Mononuclear cell (primary cell): ENCODE results near the gene PARD3B. TPM values are rescaled to one million over a fixed set of nuclear protein-coding genes. Genes with fewer than 3 reads are reported as not detected.

ENCODE experiments used
- H3K27me3 ChIP-seq: 2 replicates; pipeline ENCODE4 v1.6.0; 2011; ENCODE audit warnings: low read length, control low read depth; ENCODE audit not compliant: insufficient read depth
- H3K4me1 ChIP-seq: 2 replicates; pipeline ENCODE4 v1.5.1; 2011; ENCODE audit warnings: mild to moderate bottlenecking, low read length, control low read depth; ENCODE audit not compliant: insufficient read depth
- H3K4me3 ChIP-seq: 2 replicates; pipeline ENCODE4 v1.5.1; 2011; ENCODE audit warnings: mild to moderate bottlenecking, low read length, moderate library complexity
- H3K9me3 ChIP-seq: 2 replicates; pipeline ENCODE4 v1.5.1; 2011; ENCODE audit warnings: low read depth, mild to moderate bottlenecking, control low read depth, low read length
- total RNA-seq: library from RNA; depleted of rRNA; stranded (reverse); fragments of >200 nt; gene quantifications from one replicate; pipeline ENCODE4 v1.2.3, GENCODE V29; 2012

PARD3B gene
- total RNA-seq, 1 donor = 0.94 TPM

- Histone ChIP-seq H3K4me1 (no peaks in the 10 kb centered on the region), H3K9me3 (no peaks in the 10 kb centered on the region), H3K4me3 (no peak overlapping the region), H3K27me3 (no peaks in the 10 kb centered on the region)
These were observed 965.1 kb downstream of the PARD3B start for GRCh38 chr2:205510345-205510744.

DNA sequence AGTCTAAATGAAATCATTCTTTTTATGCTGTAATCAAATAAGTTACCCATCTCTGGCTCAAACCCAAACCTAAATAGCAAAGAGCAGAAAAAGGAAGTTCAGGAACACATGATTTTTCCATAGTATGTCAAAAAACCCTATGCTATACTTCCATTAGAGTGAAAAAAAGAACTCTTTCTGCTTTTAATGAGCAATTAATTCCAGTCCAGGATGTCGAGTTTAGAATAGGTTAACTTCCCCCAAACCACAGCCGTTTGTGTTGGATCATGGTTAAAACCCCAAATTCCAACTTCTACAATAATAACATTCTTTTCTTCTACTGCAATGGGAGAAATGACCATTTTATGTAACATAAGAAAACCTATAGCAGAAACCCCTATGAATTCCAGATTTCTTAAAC lies 965.9 kb downstream of the PARD3B start:
- Histone ChIP-seq H3K4me3 (no peak overlapping the region), H3K4me1 (no peaks in the 10 kb centered on the region), H3K27me3 (no peaks in the 10 kb centered on the region), H3K9me3 (no peaks in the 10 kb centered on the region)

DNA sequence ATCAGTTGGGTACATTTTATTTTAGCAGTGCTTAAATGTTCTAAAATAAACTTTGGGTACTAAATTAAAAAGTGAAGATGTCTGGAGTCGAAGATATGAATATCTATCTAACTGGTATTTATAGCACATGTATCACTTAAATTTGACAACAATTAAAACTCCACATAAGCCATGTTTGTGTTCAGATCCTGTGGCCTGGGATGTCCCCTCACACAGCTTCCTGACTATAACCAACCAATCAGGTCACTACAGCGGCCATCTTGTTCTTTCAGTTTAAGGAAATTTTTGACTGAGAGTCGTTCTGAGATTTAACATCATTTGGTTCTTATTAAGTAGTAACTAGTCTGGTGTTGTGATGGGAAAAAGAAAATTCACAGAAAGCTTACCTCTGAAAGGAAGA lies 966.4 kb downstream of the PARD3B start:
- Histone ChIP-seq H3K4me3 (no peak overlapping the region), H3K4me1 (no peaks in the 10 kb centered on the region), H3K9me3 (no peaks in the 10 kb centered on the region), H3K27me3 (no peaks in the 10 kb centered on the region)

- H3K4me3 ChIP-seq = no peak overlapping the region
- peaks cover 5% of the 10 kb centered on the region for H3K4me1 ChIP-seq
- peaks cover 10% of the 10 kb centered on the region for H3K9me3 ChIP-seq
These were observed 975.0 kb downstream of the PARD3B start for GRCh38 chr2:205520311-205520710.

DNA sequence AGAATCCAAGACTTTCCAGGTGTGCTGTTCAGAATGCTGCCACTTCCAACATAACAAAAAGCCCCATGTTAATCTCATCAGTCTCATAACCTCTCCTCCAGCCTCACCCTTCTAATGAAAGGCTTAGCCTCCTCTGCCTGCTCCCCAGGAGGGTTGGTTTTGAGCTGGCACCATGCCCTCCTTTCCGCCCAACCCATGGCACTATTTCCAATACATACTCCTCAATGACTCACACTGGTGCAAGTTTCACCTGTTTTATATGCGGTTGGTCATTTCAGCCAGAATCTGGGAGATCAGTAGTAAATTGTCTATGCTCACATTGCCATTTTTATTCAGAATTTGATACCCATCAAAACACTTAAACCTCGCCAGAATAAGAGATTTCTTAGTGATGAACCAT lies 979.4 kb downstream of the PARD3B start:
- Histone ChIP-seq H3K4me1 (peaks cover 5% of the 10 kb centered on the region), H3K9me3 (no peaks in the 10 kb centered on the region), H3K4me3 (no peak overlapping the region), H3K27me3 (no peaks in the 10 kb centered on the region)

More at GRCh38 chr2:205520311-205520710, 975.0 kb downstream of the PARD3B start:
- no peaks in the 10 kb centered on the region for H3K27me3 ChIP-seq

DNA sequence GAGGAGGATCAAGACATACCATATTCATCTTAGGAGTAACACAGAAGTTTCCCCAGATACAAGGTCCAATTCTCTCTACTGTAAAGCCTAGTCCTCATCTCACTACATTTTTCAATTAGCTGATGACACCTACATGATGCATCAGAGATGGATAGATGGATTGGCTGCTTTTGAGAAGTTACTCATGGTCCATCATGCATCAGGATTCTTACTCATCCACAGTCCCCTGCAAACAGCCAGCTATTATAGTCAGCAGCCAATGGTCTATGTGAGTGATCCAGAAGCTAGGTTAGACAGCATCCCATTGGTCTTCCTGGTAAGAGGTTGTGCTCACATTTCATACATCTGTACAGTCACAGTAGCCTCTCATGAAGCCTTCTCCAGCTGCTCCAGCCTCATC lies 982.5 kb downstream of the PARD3B start:
- Histone ChIP-seq H3K4me3 (no peak overlapping the region), H3K9me3 (no peaks in the 10 kb centered on the region), H3K27me3 (no peaks in the 10 kb centered on the region), H3K4me1 (no peaks in the 10 kb centered on the region)

GRCh38 chr2:205531072-205531471 lies 985.8 kb downstream of the PARD3B start:
- no peaks in the 10 kb centered on the region for H3K9me3 ChIP-seq
- no peaks in the 10 kb centered on the region for H3K4me1 ChIP-seq
- H3K4me3 ChIP-seq = no peak overlapping the region
- no peaks in the 10 kb centered on the region for H3K27me3 ChIP-seq

GRCh38 chr2:205531489-205532148 lies 986.3 kb downstream of the PARD3B start:
- H3K9me3 ChIP-seq = no peaks in the 10 kb centered on the region
- H3K27me3 ChIP-seq = no peaks in the 10 kb centered on the region
- no peak overlapping the region for H3K4me3 ChIP-seq
- H3K4me1 ChIP-seq = no peaks in the 10 kb centered on the region

DNA sequence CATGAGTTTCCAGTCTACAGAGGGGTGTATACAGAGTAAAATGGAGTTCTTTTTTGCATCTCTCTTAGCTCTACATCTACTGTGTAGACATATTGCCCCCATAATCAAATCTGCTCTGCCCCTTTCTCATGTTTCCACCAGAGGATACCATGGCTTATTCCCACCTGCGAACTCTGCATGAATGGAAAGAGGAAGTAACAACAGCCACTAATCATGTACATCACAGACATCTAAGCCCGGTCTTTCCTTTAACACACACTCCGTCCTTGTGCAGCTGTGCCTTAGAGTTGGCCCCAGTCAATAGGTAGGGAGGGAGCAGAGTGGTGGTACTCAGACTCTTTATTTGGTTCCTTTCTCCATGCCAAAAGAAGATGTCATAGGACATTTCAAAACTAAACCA lies 989.7 kb downstream of the PARD3B start:
- H3K27me3 ChIP-seq = no peaks in the 10 kb centered on the region
- peaks cover 10% of the 10 kb centered on the region for H3K4me1 ChIP-seq

DNA sequence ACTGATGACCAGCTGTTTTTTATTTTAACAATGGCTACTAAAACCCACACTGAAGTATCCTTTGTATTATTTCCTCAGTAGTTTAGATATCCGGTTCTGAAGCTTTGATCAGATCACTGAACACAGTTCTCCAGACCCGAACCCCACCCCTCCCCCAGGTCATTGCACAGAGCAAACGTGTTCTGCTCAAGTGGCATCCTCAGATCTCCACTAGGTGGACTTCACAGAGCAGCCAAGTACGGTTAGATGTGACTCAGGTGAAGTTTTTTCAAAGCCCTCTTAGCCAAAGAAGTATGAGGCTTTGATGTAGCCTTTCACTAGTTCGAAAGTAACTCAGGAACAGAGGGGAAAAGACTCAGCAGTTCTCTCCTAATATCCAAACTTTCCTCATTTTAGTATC lies 994.3 kb downstream of the PARD3B start:
- Histone ChIP-seq H3K27me3 (no peaks in the 10 kb centered on the region), H3K4me3 (no peak overlapping the region), H3K9me3 (no peaks in the 10 kb centered on the region), H3K4me1 (peaks cover 27% of the 10 kb centered on the region)

More for the DNA sequence above, 989.7 kb downstream of the PARD3B start:
- H3K4me3 ChIP-seq = no peak overlapping the region
- no peaks in the 10 kb centered on the region for H3K9me3 ChIP-seq

- H3K4me3 ChIP-seq = no peak overlapping the region
- H3K27me3 ChIP-seq = no peaks in the 10 kb centered on the region
- H3K9me3 ChIP-seq = no peaks in the 10 kb centered on the region
- peaks cover 31% of the 10 kb centered on the region for H3K4me1 ChIP-seq
These were observed 994.8 kb downstream of the PARD3B start for GRCh38 chr2:205540036-205540435.

DNA sequence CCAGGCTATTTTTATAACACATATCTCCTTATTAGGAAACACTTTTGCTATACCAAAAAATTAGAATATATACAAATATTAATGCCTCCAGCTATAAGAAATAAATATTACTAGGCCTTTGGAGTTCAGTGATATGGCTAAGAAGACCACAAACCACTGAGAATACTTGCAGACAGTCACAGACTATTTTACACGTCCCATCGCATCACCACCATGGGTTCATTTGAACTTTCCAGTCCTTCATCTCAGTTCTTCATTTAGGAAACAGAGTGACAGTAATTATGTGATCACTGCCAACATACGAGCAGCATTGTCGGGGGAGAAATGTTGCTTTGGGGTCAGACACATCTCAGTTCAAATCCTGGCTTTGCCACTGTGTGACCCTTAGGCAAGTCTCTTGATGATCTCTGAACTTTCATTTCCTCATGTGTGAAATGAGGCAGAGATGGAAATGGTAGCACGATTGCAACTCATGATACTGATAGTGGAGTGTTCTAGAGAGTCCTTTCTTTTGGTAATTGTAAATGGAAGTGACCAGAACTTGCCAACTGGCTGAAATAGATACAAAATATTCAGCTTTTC lies 998.1 kb downstream of the PARD3B start:
- peaks cover 52% of the 10 kb centered on the region for H3K4me1 ChIP-seq
- no peaks in the 10 kb centered on the region for H3K9me3 ChIP-seq
- H3K27me3 ChIP-seq = no peaks in the 10 kb centered on the region
- no peak overlapping the region for H3K4me3 ChIP-seq

DNA sequence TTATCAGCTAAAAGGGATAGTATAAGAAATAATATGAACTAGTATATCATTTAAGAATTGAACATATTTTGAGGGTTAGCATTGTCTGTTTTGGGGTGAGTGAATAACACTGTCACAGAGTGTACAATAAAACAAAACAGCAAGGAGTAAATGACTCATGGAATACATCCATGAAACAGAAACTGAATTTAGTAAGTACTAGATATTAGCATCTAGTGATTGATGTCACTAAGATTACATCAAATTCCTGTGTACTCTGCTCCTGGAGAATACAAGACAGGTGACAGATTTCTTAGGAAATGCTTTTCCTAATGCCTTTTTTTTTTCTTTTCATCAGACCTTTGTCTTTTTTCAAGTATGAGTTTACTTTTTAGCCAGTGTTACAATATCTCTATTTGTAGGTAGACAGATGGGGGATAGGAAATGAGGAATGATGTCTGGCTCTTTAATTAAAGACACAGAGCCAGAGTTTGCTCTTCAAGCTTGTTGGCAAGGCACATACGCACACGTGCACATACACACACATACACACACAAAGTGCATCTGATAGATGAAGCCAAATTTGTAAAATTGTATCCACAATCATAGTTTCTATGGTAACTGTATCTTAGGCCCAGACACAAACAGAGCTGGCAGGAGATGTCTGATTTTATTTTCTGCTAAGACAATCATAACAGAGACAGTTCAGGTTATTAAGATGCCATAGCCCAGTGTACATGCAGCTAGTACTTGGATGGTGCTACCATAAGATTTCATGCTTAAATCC lies 998.8 kb downstream of the PARD3B start:
- H3K4me3 ChIP-seq = no peak overlapping the region
- H3K27me3 ChIP-seq = no peaks in the 10 kb centered on the region
- H3K9me3 ChIP-seq = no peaks in the 10 kb centered on the region
- H3K4me1 ChIP-seq = peaks cover 51% of the 10 kb centered on the region

DNA sequence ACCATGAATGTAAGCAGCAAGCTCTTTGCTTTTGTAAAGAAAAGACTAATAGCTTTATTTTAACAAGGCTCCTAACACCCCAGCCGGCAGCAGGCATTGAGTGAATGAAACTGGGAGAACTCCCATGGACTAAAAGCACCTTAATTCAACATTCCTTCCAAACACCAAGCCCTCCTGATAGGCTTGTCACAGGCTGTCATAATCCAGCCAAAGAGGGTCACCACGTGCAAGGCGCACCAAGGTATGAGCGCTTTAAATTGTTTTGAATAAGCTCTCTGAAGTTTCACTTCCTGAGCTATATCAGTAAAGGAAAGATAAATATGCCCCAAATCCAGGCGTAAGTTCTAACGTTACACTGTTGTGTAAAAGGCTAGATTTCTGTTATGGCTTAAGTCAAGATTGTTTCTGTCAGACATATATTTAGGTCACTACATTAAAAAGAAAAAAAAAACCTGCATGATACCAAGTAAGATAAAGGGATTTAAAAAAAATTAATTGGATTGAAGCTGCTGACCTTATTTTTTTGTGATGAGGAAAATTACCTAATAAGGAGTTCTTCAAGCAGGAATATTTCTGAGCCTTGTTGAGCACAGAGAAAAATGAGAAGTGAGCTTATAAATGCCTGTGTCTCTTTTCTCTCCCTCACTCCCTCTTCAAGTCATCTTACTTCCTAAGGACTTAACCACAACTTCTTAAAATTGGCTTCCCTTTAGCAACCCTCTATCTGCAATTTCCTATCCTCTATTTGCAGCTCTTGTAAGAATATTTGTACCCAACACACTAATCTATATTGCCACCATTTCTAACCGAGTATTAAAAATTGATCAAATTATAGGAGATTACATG lies 1000.9 kb downstream of the PARD3B start:
- peaks cover 35% of the 10 kb centered on the region for H3K4me1 ChIP-seq
- no peak overlapping the region for H3K4me3 ChIP-seq
- no peaks in the 10 kb centered on the region for H3K27me3 ChIP-seq
- no peaks in the 10 kb centered on the region for H3K9me3 ChIP-seq
